GM18907 (cell line): ENCODE measurements around the gene HRC.
"Not testable (repeated sequence)": the region's sequence is repeated elsewhere in the genome, so short reads cannot be mapped to it uniquely, and the experiment has no call there.

Experiments used
- ATAC-seq: cut with Tn5 transposase; IDR thresholded peaks from one replicate; pipeline ENCODE4 v1.9.1; 2021; ENCODE audit warnings: mild to moderate bottlenecking, moderate library complexity; ENCODE audit not compliant: unreplicated experiment

HRC gene

GRCh38 chr19:49136771-49137171, 18.4 kb downstream of the HRC start:
- ATAC-seq = no peak

GRCh38 chr19:49135686-49136085, 19.5 kb downstream of the HRC start:
- ATAC-seq = no peak

- ATAC-seq = no peak
Measured at GRCh38 chr19:49133621-49134454, 21.4 kb downstream of the HRC start.

- no peak for ATAC-seq
Measured at GRCh38 chr19:49132974-49133609, 22.1 kb downstream of the HRC start.

GRCh38 chr19:49130325-49130724, 24.9 kb downstream of the HRC start:
- ATAC-seq = no peak

- no peak for ATAC-seq
Measured at GRCh38 chr19:49129238-49129583, 26.0 kb downstream of the HRC start.

GRCh38 chr19:49128545-49129237, 26.5 kb downstream of the HRC start:
- no peak for ATAC-seq

- peak; percentile 86 for ATAC-seq
Measured at GRCh38 chr19:49127674-49128544, 27.3 kb downstream of the HRC start.

- not testable (repeated sequence) for ATAC-seq
Measured at GRCh38 chr19:49127225-49127624, 28.0 kb downstream of the HRC start.

- ATAC-seq = no peak
Measured at GRCh38 chr19:49126575-49126974, 28.6 kb downstream of the HRC start.

- no peak for ATAC-seq
Measured at GRCh38 chr19:49125025-49125731, 30.0 kb downstream of the HRC start.

- ATAC-seq = not testable (repeated sequence)
Measured at GRCh38 chr19:49123285-49123684, 31.9 kb downstream of the HRC start.

GRCh38 chr19:49121841-49122240, 33.4 kb downstream of the HRC start:
- not testable (repeated sequence) for ATAC-seq

GRCh38 chr19:49120868-49121267, 34.3 kb downstream of the HRC start:
- ATAC-seq = no peak

GRCh38 chr19:49120325-49120683, 34.9 kb downstream of the HRC start:
- no peak for ATAC-seq

GRCh38 chr19:49119411-49120324, 35.5 kb downstream of the HRC start, which contains the start of gene PPFIA3:
PPFIA3 (plus strand) TSS chr19:49119544; CDS start chr19:49127874, 8,330 bp downstream.
- ATAC-seq = no peak

GRCh38 chr19:49118565-49119410, 36.4 kb downstream of the HRC start, which contains the start of gene C19orf73:
C19orf73 (minus strand) TSS chr19:49119143; CDS start chr19:49119022, 121 bp downstream.
- peak; percentile 72 for ATAC-seq
